A549 (cell line): ENCODE measurements around the gene CPZ.

ENCODE experiments used
- EP300 ChIP-seq, 2 experiments: fragments of >200 bp; sonication (Bioruptor Twin); formaldehyde crosslinking; IDR thresholded peaks; 2 replicates in 1 of 2; 3 replicates in 1 of 2; pipeline ENCODE4 v1.6.1; 2016 to 2017
- TF ChIP-seq, protein P1 (sequence below): fragments of 450-650 bp; IDR thresholded peaks from 2 replicates; pipeline ENCODE4 v1.6.1; 2014; ENCODE audit warnings: antibody characterized with exemption
- TF ChIP-seq, protein P2 (sequence below): IDR thresholded peaks from 2 replicates; pipeline ENCODE4 v1.6.1; 2012

DNA sequence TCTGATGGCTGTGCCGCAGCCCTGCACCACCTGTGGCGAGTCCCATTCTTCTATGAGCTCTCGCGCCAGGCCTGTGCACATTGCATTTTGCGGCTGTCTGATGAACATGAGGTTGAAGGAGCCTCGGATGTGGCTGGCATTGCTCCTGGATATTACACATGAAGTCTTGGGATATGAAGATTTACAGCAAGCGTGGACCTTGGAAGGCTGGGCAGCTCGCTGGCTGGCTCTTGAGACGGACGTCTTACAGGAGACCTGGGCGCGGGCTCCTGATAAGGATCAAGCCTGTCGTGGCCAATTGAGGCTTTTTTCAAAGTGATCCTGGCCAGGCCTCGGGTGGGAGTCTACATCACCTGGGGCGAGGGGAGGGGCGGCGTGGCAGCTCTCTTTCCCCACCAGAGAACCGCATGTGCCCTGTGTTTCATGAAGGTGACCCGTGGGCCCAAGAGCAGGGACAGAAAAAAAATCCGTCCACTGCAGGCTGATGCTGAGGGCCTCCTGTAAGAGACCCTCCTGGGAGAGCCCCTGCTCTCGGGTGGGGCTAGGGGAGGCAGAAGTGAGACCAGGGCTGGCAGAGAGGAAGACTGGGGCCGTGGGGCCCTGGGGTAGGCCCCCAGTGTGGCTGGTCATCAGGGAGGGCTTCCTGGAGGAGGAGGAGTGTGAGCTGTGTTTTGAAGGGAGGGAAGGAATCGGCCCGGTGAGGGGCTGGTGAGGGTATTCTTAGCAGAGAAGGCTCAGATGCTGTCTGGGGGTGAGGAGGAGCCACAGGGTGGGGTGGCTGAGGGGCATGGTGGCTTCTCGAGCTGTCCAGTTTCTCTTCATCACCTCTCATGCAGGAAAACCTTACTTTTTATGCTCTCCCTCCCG is 23.6 kb downstream of the CPZ start:
- no peak for TF ChIP-seq EP300 (IDR thresholded peaks at IDR 0.05)
- TF ChIP-seq, protein P1, sequence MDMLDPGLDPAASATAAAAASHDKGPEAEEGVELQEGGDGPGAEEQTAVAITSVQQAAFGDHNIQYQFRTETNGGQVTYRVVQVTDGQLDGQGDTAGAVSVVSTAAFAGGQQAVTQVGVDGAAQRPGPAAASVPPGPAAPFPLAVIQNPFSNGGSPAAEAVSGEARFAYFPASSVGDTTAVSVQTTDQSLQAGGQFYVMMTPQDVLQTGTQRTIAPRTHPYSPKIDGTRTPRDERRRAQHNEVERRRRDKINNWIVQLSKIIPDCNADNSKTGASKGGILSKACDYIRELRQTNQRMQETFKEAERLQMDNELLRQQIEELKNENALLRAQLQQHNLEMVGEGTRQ, result no peak
- TF ChIP-seq, protein P2, sequence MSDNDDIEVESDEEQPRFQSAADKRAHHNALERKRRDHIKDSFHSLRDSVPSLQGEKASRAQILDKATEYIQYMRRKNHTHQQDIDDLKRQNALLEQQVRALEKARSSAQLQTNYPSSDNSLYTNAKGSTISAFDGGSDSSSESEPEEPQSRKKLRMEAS, result no peak
